Inflammatory macrophage (primary cell): ENCODE data around the gene EMC6.

ENCODE experiments used
- DNase-seq, 2 donors: peaks; one replicate each; pipeline ENCODE4 v3.0.0-alpha.2; 2020 to 2022
- total RNA-seq, 18 experiments: gene quantifications; one replicate each; lab custom pipeline; 2026; ENCODE audit warnings: mixed read lengths in 6 of 18, inconsistent platforms in 2 of 18; lab: John Stamatoyannopoulos, UW

EMC6 gene
- 6.5 to 20.4 (median 10.5) reads per million in 18 experiments for total RNA-seq

DNA sequence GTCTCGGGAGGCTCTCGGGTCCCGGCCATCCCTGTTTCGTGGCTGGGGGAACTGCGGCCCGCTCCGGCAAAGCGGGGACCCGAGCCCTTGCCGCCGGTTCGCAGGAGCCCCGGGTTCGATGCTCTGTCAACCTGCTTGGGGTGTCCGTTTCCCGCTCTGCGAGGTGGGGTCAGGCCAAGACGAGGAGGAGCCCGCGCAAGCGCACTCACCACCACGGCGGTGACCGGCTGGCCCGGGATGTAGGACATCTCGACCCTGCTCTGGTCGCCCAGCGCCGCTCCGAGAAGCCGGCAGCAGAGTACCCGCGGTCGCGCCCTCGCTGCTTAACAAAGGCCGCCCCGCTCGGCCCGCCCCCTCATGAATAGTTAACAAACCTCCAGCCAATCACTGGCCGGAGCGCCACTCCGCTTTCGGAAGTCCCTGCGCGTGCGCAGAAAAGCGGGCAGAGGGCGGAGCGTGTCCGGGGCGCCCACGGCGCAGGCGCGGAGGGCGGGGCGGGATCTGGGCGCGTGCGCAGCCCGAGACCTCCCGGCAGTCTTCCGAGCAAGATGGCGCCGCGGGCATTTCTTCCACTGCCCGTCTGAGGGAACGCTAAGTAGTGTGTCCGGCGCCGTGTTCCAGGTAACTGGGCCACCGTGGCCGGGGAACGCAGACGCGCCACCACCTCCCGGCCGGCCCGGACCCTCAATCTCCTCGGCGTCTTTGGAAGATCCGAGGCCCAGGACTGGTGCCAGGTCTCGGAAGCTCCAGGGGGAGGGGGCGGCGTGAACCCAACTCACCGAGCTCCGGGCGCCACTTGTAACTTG is at the start of gene EMC6, which contains the start of gene TAX1BP3:
EMC6 (plus strand) TSS at position 534 of the 806 bp plus-strand sequence. CDS start 335 bp downstream, outside the sequence.
TAX1BP3 (minus strand) TSS at position 300 of the 806 bp plus-strand sequence; CDS start at position 248, 52 bp downstream.
- peak; percentile 99 for DNase-seq

DNA sequence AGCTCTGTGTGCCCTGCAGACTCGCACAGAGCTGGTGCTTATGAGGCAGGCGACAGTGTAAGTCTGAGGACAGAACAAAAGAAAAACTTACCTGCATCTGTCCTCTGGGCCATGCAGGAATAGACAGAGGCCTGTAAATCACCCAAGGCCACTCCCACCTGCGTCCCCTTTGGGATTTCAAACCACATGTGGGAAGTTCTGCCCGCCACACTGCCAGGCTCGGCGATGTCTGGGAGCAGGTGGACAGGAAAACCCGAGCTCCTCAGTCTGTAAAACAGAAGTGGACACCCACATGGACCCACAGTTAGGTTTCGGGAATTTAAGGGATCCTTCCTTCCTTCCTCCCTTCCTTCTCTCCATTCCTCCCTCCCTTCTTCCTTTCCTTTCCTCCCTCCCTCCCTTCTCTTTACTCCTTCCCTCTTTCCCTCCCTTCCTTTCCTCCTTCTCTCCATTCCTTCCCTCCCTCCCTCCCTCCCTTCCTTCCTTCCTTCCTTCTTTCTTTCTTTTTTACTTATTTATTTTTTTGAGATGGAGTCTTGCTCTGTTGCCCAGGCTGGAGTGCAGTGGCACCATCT is 47.4 kb upstream of the EMC6 start:
- no peak for DNase-seq

DNA sequence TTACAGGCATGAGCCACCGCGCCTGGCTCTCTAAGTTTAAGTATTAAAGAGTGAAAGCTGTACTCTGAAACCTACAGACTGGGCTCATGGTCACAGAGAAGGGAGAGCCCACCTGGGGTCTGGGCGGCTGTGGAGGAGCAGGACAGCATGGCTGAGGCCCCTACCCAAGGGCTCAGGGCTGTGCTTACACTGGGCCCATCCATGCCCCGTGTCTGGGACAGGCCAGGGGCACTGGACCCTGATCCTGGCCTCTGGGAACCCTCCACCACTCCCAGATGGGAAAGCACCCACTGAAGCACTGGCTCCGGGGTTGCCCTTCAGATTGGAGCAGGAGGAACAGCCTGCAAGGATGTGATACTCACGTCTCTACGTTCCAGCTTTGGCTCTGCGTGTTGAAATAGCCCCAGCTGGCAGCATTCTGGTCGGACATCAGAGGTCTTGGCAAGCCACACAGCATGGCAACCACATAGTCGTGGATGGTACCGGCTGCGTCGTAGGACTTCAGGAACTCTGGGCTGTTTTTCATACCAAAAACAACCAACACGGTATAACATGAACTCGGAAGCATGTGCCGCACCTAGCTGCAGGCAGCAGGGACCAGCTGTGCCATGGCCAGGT is 45.5 kb upstream of the EMC6 start:
- no peak for DNase-seq

DNA sequence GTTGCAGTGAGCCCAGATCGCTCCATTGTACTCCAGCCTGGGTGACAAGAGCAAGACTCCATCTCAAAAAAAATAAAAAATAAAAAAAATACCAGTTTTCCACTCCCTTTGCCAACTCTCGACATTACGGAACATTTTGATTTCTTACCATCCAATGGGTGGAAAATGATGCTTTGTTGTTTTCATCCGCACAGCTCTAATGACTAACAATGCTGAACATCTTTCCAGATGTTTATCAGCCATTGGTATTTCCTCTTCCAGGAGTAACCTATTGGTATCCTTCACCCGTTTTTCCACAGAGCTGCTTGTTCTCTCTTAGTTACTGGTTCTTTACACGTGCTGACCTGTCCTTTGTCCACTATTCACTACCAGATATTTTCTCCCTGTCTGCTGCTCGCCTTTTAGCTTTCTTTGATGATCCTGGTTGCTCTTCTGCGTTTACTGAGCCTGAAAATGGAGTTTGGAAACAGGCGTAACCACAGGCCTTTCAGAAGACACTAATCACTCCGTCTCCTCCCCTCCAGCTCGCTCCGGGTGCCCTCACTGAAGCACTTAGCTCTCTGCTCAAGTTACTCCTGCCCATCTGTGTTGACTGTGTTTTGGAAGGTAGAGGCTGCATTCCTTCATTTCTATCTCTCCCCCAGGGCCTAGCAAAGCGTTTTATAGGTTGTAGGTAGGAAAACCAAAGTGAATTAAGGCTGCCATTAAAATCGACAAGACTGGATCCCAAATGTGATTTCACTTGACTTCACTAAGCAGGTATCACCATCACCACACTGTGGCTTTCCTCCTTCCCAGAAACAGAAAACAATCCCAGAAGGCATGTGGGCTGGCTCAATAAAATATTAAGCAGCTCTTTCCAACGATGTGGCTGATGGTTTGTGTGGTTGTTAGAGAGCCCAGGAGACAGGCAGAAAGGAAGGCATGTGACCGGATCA is 41.5 kb upstream of the EMC6 start:
- no peak for DNase-seq

DNA sequence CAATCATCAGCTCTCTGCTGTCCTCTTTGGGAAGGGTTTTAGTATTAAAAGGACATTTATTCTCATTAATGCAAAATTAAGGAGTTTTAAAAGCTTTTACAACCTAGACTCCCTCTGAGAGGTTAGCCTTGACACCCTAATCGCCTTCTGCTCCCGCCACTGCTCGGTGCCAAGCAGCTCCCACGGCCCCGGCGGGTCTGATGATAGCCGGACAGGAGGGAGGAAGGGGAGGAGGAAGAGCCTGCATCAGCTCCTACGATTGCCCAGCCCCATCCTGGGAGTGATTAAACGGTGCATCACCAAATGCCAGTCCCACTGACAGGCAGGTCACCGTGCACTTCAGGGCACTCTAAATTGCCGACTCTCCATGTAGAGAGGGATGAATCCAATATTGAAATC is 40.8 kb upstream of the EMC6 start:
- no peak for DNase-seq

DNA sequence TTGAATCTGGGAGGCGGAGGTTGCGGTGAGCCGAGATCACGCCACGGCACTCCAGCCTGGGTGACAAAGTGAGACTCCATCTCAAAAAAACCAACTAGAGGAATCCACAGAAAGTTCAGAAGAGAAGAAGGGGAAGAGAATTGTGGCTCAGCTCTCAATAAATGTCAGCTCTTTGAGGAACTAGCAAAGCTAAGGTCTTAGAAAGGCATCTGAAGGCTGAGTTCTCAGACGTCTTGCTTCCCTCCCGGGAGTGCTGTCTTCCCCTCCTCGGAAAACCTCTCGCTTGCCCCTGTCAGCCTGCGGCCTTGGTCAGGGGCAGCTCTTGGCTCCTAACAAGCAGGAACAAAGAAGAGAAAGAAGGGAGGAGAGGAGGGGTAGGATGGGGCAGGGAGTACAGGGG is 37.8 kb upstream of the EMC6 start:
- DNase-seq, result peak; percentile 50 to 54

DNA sequence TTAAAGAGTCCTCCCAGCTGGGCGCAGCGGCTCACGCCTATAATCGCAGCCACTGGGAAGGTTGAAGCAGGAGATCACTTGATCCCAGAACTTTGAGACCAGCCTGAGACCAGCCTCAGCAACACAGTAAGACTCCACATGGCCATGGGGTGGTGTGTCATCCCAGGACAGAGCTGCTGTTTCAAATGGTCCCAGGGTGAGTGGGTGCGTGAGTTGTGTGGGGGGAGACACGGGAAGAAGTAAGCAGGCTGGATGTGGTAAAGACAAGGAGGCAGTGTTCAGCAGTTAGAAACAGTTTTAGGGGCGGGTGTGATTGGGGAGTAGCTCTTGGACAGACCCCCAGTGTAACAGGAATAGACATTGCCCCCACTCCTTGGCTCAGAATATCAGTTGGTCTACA is 36.3 kb upstream of the EMC6 start:
- DNase-seq, result peak; percentile 54 to 82

DNA sequence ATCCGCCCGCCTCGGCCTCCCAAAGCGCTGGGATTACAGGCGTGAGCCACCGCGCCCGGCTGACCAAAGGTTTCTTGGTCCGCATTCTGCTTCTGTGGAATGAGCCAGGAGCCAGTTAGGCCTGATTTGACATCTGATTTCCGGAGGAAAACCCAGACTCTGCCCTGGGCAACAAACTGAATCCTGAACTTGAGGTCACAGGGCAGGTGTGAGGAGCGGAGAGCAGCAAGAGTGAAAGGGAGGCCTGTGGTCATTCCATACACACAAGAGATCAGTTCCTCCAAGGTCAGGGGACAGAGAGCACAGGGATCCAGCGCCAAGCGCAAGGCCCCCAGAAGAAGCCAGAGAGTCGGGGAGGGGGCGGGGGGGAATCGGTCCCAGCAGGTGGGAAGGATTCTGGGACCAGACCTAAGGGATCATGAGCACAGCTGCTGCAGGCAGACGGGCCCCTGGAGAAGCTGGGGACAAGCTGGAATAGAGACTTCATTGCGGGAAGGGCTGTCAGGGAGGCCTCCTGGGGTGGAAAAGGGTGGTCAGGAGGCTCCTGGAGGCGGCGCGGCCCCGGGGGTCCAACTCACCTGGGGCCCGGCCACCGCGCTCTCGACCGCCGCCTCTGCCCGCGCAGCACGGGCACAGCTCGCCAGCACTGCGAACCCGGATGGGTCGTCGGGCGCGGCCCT is 33.0 kb upstream of the EMC6 start:
- DNase-seq, result peak in 1 of 2 donors; percentile 25

DNA sequence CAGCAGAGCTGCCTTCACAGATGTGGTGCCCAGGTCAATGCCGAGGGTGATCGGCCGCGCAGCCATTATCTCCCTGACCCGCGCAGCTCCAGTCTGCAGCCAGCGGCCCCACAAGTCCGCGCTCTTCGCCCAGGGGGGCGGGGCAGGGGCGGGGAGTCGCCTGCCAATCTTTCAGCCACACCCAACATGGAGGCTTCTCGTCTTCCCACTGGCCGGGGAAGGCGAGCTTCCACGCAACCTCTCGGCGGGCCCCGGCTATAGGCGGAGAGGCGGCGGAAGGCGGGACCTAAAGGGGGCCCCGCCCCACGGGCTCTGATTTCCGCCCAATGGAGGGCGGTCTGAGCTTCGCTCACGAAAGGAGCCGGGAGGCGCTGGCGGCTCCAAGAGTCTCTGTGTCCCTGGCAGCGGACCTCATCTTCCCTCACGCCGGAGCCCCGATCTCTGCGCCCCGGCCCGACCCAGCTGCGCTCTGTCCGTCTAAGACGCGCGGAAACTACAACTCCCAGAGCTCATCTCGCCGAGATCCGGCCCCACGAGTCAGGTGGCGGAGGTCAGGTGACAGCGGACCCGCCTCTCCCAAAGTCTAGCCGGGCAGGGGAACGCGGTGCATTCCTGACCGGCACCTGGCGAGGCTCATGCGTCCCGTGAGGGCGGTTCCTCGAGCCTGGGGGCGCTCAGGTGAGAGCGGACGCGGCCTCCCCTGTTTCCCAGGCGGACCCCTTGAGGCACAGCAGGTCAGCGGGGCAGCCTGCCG is 32.3 kb upstream of the EMC6 start, which contains the start of the genes CTNS and SHPK:
CTNS (plus strand) TSS at position 607 of the 754 bp plus-strand sequence. CDS start 3,447 bp downstream, outside the sequence.
SHPK (minus strand) TSS at position 97 of the 754 bp plus-strand sequence; CDS start at position 66, 31 bp downstream.
- DNase-seq, result peak; percentile 98 to 99

DNA sequence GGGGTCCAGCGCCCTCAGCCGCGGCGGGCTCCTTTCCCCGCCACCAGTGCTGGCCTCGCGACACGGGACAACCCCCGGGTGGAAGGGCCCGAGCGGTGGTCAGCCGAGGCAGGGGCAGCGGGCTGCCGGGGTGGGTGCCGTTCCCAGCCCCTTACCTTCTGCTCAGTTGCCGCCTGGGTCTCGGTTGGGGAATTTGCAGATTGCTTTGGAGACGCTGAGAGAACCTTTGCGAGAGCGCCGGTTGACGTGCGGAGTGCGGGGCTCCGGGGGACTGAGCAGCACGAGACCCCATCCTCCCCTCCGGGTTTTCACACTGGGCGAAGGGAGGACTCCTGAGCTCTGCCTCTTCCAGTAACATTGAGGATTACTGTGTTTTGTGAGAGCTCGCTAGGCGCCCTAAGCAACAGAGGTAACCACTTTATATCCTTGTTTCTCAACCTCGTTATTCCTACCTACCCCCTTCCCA is 31.7 kb upstream of the EMC6 start:
- DNase-seq, result peak in 1 of 2 donors; percentile 21

DNA sequence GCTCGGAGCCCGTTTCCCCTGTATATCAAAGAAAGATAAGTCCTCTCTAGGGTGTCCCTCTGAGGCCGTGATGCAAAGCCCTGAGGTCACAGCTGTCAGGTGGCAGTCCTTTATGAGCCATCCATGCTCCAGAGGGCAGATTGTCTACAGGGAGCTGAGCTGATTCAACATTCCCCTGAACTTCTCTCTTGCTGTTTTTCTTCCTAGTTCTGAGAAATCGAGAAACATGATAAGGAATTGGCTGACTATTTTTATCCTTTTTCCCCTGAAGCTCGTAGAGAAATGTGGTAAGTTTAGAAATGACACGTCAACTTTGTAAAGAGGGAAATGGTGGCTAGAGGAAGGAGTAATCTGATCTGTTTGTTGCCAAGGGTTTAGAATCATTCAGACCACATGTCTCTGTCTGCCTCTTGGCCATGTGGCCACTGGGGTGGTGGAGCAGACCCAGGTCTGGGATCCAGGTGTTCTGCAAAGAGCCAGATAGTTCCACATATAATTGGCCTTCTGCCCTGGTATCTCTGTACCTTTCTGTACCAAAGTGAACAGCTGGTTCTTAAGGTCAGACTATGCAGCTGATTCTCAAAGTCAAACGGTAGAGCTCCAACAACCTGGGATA is 28.5 kb upstream of the EMC6 start:
- DNase-seq, result peak; percentile 94 to 95

DNA sequence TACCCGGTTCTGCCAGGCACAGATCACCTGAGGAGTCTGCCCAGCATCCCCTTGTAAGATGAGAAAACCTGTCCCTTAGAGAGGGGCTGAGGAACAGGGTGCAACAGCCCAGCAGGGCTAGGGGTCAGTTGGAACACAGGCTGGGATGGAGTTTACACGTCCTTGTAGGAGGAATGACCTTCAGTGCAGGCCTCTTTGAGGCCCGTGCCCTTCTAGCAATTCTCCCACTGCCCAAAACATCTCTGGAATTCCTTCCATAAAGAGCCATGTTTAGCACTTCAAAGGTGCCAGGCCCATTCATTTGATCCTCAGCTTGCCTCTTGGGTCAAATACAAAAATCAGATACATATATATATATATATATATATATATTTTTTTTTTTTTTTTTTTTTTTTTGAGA is 27.6 kb upstream of the EMC6 start:
- no peak for DNase-seq

DNA sequence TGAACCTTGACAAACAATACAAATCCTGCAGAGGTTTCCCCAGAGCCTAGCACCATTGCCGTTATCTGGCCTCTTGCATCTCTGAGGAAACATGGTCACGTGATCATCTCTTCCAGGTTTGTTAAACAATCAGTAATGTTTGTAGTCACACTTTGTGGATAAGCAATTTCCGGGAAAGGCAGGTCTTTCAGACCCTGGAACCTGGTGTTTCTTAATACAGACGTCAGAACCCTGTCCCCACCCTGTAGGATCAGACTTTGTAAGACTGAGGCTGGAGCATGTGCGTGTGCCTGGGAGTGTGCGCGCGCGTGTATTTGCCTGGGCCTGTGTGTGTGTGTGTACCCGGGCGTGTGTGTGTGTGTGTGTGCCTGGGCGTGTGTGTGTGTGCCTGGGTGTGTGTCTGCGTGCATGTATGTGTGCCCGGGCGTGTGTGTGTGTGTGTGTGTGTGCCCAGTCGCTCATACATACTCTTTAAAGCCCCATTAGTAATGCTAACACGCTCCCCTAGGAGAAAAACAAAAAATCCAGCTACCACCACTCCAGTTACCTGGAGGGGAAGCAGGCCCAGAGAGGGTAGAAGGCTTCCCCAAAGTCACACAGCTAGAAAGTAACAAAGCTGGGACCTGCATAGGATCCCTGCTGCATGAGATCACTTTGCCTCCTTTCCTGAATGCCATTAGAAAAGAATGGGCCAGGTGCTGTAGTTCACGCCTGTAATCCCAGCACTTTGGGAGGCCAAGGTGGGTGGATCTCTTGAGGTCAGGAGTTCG is 26.7 kb upstream of the EMC6 start:
- DNase-seq, result peak in 1 of 2 donors; percentile 40

DNA sequence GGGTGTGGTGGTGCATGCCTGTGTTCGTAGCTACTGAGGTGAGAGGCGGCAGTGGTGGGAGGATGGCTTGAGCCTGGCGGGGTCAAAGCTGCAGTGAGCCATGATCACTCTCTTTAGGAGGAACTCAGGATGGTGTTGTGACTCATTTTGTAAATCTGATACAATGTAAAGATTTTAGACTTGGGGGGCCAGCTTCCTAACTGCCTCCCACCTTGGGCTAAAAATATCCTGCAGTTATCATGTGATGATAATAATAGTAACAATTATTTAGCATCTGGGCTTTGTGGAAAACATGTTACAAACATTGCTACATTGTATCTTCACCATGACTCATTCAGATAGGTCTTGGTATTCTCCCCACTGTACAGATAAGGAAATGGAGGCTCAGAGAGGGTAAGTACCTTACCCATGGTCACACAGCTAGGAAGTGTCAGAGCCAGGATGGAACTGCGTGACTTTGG is 24.7 kb upstream of the EMC6 start:
- peak; percentile 89 to 94 for DNase-seq

DNA sequence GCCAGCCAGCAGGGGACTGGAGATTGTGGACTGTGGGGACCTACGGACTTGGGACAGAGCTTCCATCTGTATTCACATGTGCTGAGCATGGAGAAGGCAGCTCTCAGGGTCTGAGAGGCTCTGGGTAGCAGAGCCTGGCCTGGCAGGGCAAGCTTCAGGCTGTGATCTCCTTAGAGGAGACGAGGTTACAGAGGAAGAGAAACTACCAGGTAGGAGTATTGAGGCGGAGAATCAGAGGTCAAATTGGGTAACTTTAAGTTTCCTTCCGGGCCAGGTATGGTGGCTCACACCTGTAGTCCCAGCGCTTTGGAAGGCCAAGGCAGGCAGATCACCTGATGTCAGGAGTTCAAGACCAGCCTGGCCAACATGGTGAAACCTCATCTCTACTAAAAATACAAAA is 23.3 kb upstream of the EMC6 start:
- DNase-seq, result no peak

DNA sequence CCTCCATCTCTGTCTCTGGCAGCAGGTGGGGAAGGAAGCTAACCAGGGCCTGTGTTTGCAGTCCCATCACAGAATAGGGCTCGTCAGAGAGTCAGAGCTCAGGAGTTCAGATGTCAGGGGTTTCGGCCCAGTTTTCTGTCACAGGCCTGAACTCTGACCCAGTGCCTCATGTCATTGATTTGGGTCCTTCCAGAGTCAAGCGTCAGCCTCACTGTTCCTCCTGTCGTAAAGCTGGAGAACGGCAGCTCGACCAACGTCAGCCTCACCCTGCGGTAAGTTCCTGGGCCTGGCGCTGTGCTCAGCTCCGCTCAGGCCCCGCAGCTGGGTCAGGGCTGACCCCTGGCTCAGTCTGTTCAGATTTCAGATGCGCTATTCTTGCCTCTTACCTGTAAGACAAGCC is 21.4 kb upstream of the EMC6 start:
- no peak for DNase-seq

DNA sequence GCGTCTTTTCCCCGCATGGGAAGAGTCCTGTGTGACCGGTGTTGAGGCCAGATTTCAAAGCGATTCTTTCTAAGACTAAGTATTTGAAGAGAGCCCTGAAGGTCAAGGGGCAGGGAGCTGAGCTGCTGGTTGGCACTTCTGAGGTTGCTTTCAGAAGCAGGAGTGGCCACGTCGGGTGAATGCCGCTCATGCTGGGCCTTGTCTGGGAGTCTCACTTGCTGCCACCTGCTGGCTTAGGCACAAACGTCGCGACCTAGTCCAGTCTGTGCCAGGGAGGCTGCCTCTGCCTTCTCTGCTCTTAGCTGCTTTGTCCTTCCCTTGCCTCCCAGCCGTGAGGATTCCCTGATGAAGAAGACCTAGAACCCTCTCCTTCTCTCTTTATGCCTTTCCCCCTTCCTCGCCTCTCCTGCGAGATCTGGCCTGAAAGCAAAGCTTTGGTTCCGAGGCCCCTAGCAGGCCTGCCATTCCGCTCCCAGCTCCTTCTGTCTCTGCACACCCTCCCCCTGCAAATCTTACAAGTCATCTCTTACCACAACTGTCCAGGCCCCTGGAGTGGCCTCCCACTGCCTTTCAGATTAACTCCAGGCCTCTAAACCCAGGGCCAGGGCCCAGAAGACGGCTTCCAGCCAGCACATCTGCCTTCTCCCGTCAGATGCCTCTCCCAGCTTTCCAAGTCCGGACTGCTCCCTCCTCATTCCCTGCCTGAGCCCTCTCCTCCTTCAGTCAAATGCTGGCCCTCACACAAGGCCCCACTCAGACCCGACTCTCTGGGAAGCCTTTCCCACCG is 20.6 kb upstream of the EMC6 start:
- DNase-seq, result peak; percentile 42 to 72

DNA sequence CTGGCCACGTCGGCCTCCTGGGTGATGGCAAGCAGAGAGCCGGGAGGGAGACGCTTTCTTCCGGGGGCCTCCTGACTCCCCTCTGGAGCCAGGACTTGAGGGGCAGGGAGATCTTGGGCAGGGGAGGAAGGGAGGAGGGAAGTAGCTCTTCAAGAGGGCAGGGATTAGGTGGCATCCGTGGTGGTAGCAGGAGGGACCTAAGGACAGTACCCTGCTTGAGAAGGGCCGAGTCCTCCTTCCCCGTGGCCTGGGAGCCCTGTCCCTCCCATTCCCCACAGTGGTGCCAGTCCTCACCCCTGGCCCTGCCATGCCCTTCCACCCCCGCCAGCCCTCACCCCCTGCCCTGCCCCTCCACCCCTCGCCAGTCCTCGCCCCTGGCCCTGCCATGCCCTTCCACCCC is 12.8 kb upstream of the EMC6 start:
- DNase-seq, result no peak
